IMR-90 (cell line): ENCODE results near the gene MAP1LC3C. TPM values are rescaled to one million over a fixed set of nuclear protein-coding genes. Genes with fewer than 3 reads are reported as not detected.

Experiments
- ATAC-seq: fragments of 200-7000 bp; cut with Tn5 transposase; 2 replicates; pipeline ENCODE4 v1.9.1; 2020; ENCODE audit warnings: low read depth, mild to moderate bottlenecking, moderate library complexity
- BruUV-seq: library from RNA; stranded (reverse); fragments of 400-500 nt; replicated peaks from 2 replicates; lab custom pipeline; 2021; lab: Mats Ljungman, UMichigan
- CTCF ChIA-PET: fragments of 300-600 bp; formaldehyde crosslinking; extraction: SDS; loops from one replicate; lab custom pipeline; 2021; ENCODE audit warnings: antibody characterized with exemption; lab: Yijun Ruan, JAX
- POLR2A ChIA-PET: fragments of 300-600 bp; sonication (Branson Sonifier 250); formaldehyde crosslinking; loops from one replicate; lab custom pipeline; 2022; ENCODE audit warnings: antibody characterized with exemption; ENCODE audit not compliant: unreplicated experiment; lab: Charles Lee
- DNase-seq: peaks from one replicate; pipeline ENCODE4 v3.0.0; 2013
- H2AFZ ChIP-seq: replicated peaks from 2 replicates; pipeline ENCODE3; 2013; ENCODE audit warnings: low read length, mild to moderate bottlenecking; ENCODE audit not compliant: poor library complexity
- H2AK5ac ChIP-seq: 2 replicates; pipeline ENCODE4 v1.6.1; 2013; ENCODE audit warnings: low read depth, low read length, inconsistent platforms
- H2AK9ac ChIP-seq: replicated peaks from 2 replicates; pipeline ENCODE3; 2013; ENCODE audit warnings: mild to moderate bottlenecking, low read depth, low read length, moderate library complexity; ENCODE audit not compliant: poor library complexity
- H2BK120ac ChIP-seq: 2 replicates; pipeline ENCODE4 v1.6.1; 2013; ENCODE audit warnings: low read depth, low read length, inconsistent platforms
- H2BK15ac ChIP-seq: 3 replicates; pipeline ENCODE4 v1.6.1; 2013; ENCODE audit warnings: low read depth, low read length, inconsistent platforms
- H2BK20ac ChIP-seq: 2 replicates; pipeline ENCODE4 v1.6.1; 2013; ENCODE audit warnings: low read depth, mild to moderate bottlenecking, inconsistent platforms, low read length, moderate library complexity
- H2BK5ac ChIP-seq: 2 replicates; pipeline ENCODE4 v1.6.1; 2013; ENCODE audit warnings: mild to moderate bottlenecking, low read depth, low read length, inconsistent platforms; ENCODE audit not compliant: poor library complexity, severe bottlenecking
- H3K14ac ChIP-seq: replicated peaks from 2 replicates; pipeline ENCODE4 v1.6.1; 2013; ENCODE audit warnings: low read depth, low read length, inconsistent platforms
- H3K18ac ChIP-seq: 2 replicates; pipeline ENCODE4 v1.6.1; 2013; ENCODE audit warnings: low read depth, low read length, control low read depth
- H3K23ac ChIP-seq: 2 replicates; pipeline ENCODE4 v1.6.1; 2013; ENCODE audit warnings: low read depth, low read length, inconsistent platforms
- H3K27ac ChIP-seq: 2 replicates; pipeline ENCODE4 v1.5.1; 2013; ENCODE audit warnings: mild to moderate bottlenecking, control low read depth, low read length; ENCODE audit not compliant: insufficient read depth
- H3K27me3 ChIP-seq: 2 replicates; pipeline ENCODE4 v1.6.1; 2013; ENCODE audit warnings: low read length; ENCODE audit not compliant: control insufficient read depth, insufficient read depth
- H3K36me3 ChIP-seq: 2 replicates; pipeline ENCODE4 v1.6.1; 2013; ENCODE audit warnings: low read length, mixed read lengths; ENCODE audit not compliant: control insufficient read depth, insufficient read depth
- H3K4ac ChIP-seq: 2 replicates; pipeline ENCODE4 v1.6.1; 2013; ENCODE audit warnings: low read depth, low read length, inconsistent platforms
- H3K4me1 ChIP-seq: 2 replicates; pipeline ENCODE4 v1.6.1; 2013; ENCODE audit warnings: low read length, mixed read lengths; ENCODE audit not compliant: control insufficient read depth, insufficient read depth
- H3K4me2 ChIP-seq: 2 replicates; pipeline ENCODE4 v1.6.1; 2013; ENCODE audit warnings: low read depth, mild to moderate bottlenecking, control low read depth, low read length, moderate library complexity
- H3K4me3 ChIP-seq: 2 replicates; pipeline ENCODE4 v1.5.1; 2013; ENCODE audit warnings: low read depth, mild to moderate bottlenecking, control low read depth, low read length, moderate library complexity; ENCODE audit not compliant: insufficient read depth
- H3K56ac ChIP-seq: 2 replicates; pipeline ENCODE4 v1.6.1; 2013; ENCODE audit warnings: low read length, inconsistent platforms; ENCODE audit not compliant: insufficient read depth; ENCODE audit errors: extremely low read depth
- H3K79me1 ChIP-seq, 2 experiments: 2 replicates each; pipeline ENCODE4 v1.6.1; 2013; ENCODE audit warnings: low read length in 2 of 2, inconsistent platforms in 1 of 2, low read depth in 1 of 2
- H3K9ac ChIP-seq: 2 replicates; pipeline ENCODE4 v1.6.1; 2013; ENCODE audit warnings: low read depth, low read length, control low read depth
- H3K9me1 ChIP-seq: 2 replicates; pipeline ENCODE4 v1.6.1; 2013; ENCODE audit warnings: low read length, inconsistent platforms; ENCODE audit not compliant: insufficient read depth
- H3K9me3 ChIP-seq: 2 replicates; pipeline ENCODE4 v1.6.1; 2013; ENCODE audit warnings: low read length; ENCODE audit not compliant: control insufficient read depth, insufficient read depth
- H4K20me1 ChIP-seq: 2 replicates; pipeline ENCODE4 v1.6.1; 2013; ENCODE audit warnings: low read length, inconsistent platforms; ENCODE audit not compliant: insufficient read depth
- H4K5ac ChIP-seq: 2 replicates; pipeline ENCODE4 v1.6.1; 2013; ENCODE audit warnings: mild to moderate bottlenecking, low read depth, low read length, control low read depth
- H4K8ac ChIP-seq, 2 experiments: 2 replicates each; pipeline ENCODE4 v1.6.1; 2013; ENCODE audit warnings: low read depth in 2 of 2, low read length in 2 of 2, control low read depth in 1 of 2, inconsistent platforms in 1 of 2
- H4K91ac ChIP-seq: 2 replicates; pipeline ENCODE4 v1.6.1; 2013; ENCODE audit warnings: low read depth, low read length, inconsistent platforms; ENCODE audit not compliant: insufficient read depth
- BHLHE40 ChIP-seq: fragments of 150-350 bp; IDR thresholded peaks from 2 replicates; pipeline ENCODE4 v1.6.1; 2016; ENCODE audit warnings: mild to moderate bottlenecking, low read depth, low read length
- CTCF ChIP-seq: conservative IDR thresholded peaks from 2 replicates; pipeline ENCODE4 v1.5.1; 2012; ENCODE audit warnings: mild to moderate bottlenecking, low read depth, low read length, improper control_type of control experiment
- MAFK ChIP-seq: IDR thresholded peaks from 2 replicates; pipeline ENCODE4 v1.6.1; 2012; ENCODE audit warnings: low read depth, low read length, improper control_type of control experiment
- RAD21 ChIP-seq: IDR thresholded peaks from 2 replicates; pipeline ENCODE4 v1.6.1; 2012; ENCODE audit warnings: low read length, improper control_type of control experiment
- SMC3 ChIP-seq: fragments of 150-350 bp; IDR thresholded peaks from 2 replicates; pipeline ENCODE4 v1.6.1; 2016; ENCODE audit warnings: low read depth, mild to moderate bottlenecking, antibody characterized with exemption, low read length, moderate library complexity
- WGBS, 2 experiments: methylation state at CpG; one replicate each; pipeline versions ENCODE4 v1.1.5 to v1.1.7; 2013; ENCODE audit warnings: missing lambda C conversion rate in 2 of 2; ENCODE audit not compliant: insufficient read length in 1 of 2; ENCODE audit errors: extremely low coverage in 2 of 2; 5-methylcytosine and 5-hydroxymethylcytosine counted together
- dilution Hi-C: fragments of 300-500 bp; cut with HindIII; formaldehyde crosslinking; loops from one replicate; pipeline ENCODE4 v1.14.3; 2018; ENCODE audit warnings: low sequenced_read_pairs; ENCODE audit not compliant: unreplicated experiment
- in situ Hi-C: fragments of 300-500 bp; cut with MboI; formaldehyde crosslinking; loops from 3 replicates; pipeline ENCODE4 v1.14.3; 2019; ENCODE audit warnings: low sequenced_read_pairs, inconsistent platforms, mixed read lengths
- intact Hi-C: fragments of 100-400 bp; cut with micrococcal nuclease; formaldehyde crosslinking; loops from 2 replicates; pipeline ENCODE4 v1.10.0; 2022
- polyA plus RNA-seq, 3 experiments: library from polyadenylated mRNA; depleted of rRNA; stranded (reverse); fragments of >200 nt; gene quantifications; 2 replicates each; pipeline ENCODE4 v1.2.3, GENCODE V29; 2012; ENCODE audit warnings: low replicate concordance in 1 of 3
- total RNA-seq: library from RNA; depleted of rRNA; stranded (reverse); fragments of >200 nt; gene quantifications from 2 replicates; pipeline ENCODE4 v1.2.3, GENCODE V29; 2012

Gene MAP1LC3C
- total and polyA plus RNA-seq, 2 of the 4 experiments (the other 2 are of a cell fraction) = under 0.01 TPM; not detected in 1

DNA sequence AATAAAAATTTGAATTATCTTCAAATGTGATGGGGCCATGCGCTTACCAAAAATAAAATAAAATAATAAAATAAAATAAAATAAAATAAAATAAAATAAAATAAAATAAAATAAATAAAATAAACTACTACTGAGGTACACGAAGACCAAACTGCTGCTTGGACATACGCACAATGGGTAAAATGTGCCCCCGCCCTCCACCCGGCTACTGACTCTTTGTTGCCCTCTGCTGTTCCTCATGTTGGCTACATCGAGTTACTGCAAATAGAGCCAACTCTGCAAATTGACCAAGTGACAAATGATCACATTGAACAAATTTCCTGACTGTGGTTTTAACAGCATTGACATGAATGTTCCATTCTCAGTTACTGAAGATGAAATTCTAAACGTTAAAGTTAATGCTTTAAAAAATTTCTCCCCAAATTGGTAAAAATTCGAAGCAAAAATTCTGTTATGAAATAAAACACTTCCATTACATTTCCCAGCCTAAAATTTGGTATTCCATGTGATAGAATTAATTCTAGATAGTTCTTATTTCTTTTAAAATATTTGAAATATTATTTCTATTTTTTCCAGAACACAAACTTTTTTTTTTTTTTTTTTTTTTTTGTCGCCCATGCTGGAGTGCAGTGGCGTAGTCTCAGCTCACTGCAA lies 18.8 kb upstream of the MAP1LC3C start:
- H4K20me1 ChIP-seq = no peaks in the 10 kb centered on the region
- no peak overlapping the region for H2AK9ac ChIP-seq
- no peaks in the 10 kb centered on the region for H3K27me3 ChIP-seq
- ChIA-PET CTCF (interaction anchor here (0.7 kb wide), 1 partner anchor 399 kb away, joined by 3 read pairs; no protein-coding TSS in a partner anchor), POLR2A (no interaction called here)
- H4K5ac ChIP-seq = no peak overlapping the region
- no peaks in the 10 kb centered on the region for H3K79me1 ChIP-seq
- H3K4me2 ChIP-seq = no peak overlapping the region
- DNase-seq (peak; percentile 21), ATAC-seq (peak; percentile 59; the same call in 1 of the 2 replicates)
- H3K23ac ChIP-seq = no peak overlapping the region
- no peak overlapping the region for H3K9ac ChIP-seq
- no TSS peak for BruUV-seq
- in situ Hi-C loops = loop anchor here (10.0 kb wide), 1 partner anchor 1307 kb away; no protein-coding TSS in a partner anchor
- no peaks in the 10 kb centered on the region for H3K9me3 ChIP-seq
- H4K8ac ChIP-seq = no peak overlapping the region
- no peak overlapping the region for H2BK5ac ChIP-seq
- H2BK20ac ChIP-seq = no peak overlapping the region
- no CpG with 5 or more reads among the region's 10 CpGs for WGBS, 2 experiments
- no peak overlapping the region for H3K56ac ChIP-seq
- H2BK120ac ChIP-seq = no peak overlapping the region
- H3K18ac ChIP-seq = no peak overlapping the region
- no peaks in the 10 kb centered on the region for H3K4me1 ChIP-seq
- H3K27ac ChIP-seq = no peak overlapping the region
- TF ChIP-seq CTCF (peak; percentile 38; the same call in 1 of the 2 replicates), RAD21 (peak; percentile 32), BHLHE40 (no peak), SMC3 (peak; percentile 29; the same call in 1 of the 2 replicates), MAFK (peak; percentile 46; the same call in 1 of the 2 replicates)
- no peak overlapping the region for H3K14ac ChIP-seq
- no peak overlapping the region for H2AK5ac ChIP-seq
- no peaks in the 10 kb centered on the region for H3K36me3 ChIP-seq
- no peaks in the 10 kb centered on the region for H3K9me1 ChIP-seq
- no peak overlapping the region for H4K91ac ChIP-seq
- H2AFZ ChIP-seq = no peak overlapping the region
- no peak overlapping the region for H3K4ac ChIP-seq
- intact Hi-C loops = loop anchor here (1.0 to 5.0 kb wide), 2 partner anchors 121 to 485 kb away; partner anchors contain the start of gene KMO
- no peak overlapping the region for H3K4me3 ChIP-seq
- dilution Hi-C loops = no loop called here
- H2BK15ac ChIP-seq = no peak overlapping the region
